MCF 10A (cell line): ENCODE measurements around the gene CRIM1. TPM values are rescaled to one million over a fixed set of nuclear protein-coding genes. Genes with fewer than 3 reads are reported as not detected.

Source experiments
- BruUV-seq: library from RNA; stranded (reverse); fragments of 400-500 nt; replicated peaks from 2 replicates; lab custom pipeline; 2021; lab: Mats Ljungman, UMichigan
- CTCF ChIA-PET: fragments of 300-600 bp; sonication (Branson Sonifier 250); formaldehyde crosslinking; extraction: SDS; loops from one replicate; lab custom pipeline; 2021; ENCODE audit warnings: antibody characterized with exemption, inconsistent platforms; lab: Yijun Ruan, JAX
- POLR2A ChIA-PET: fragments of 300-600, 350-650 bp; sonication (Branson Sonifier 250); formaldehyde crosslinking; extraction: SDS; loops from one replicate; lab custom pipeline; 2020; ENCODE audit warnings: antibody characterized with exemption, inconsistent platforms; lab: Yijun Ruan, JAX
- DNase-seq: peaks from one replicate; pipeline ENCODE4 v3.0.0-alpha.2; 2018; ENCODE audit not compliant: unreplicated experiment
- H3K27ac Mint-ChIP-seq: one replicate; pipeline ENCODE4 v1.8.0; 2022; ENCODE audit warnings: mild to moderate bottlenecking, low read depth, mixed read lengths; ENCODE audit not compliant: unreplicated experiment
- H3K27me3 Mint-ChIP-seq: one replicate; pipeline ENCODE4 v1.8.0; 2022; ENCODE audit warnings: mixed read lengths; ENCODE audit not compliant: insufficient read depth, unreplicated experiment
- H3K36me3 Mint-ChIP-seq: one replicate; pipeline ENCODE4 v1.8.0; 2022; ENCODE audit warnings: mild to moderate bottlenecking, moderate library complexity, mixed read lengths; ENCODE audit not compliant: insufficient read depth, unreplicated experiment
- H3K4me1 Mint-ChIP-seq: one replicate; pipeline ENCODE4 v1.8.0; 2022; ENCODE audit warnings: mixed read lengths; ENCODE audit not compliant: insufficient read depth, unreplicated experiment
- H3K4me3 Mint-ChIP-seq: one replicate; pipeline ENCODE4 v1.8.0; 2022; ENCODE audit warnings: mild to moderate bottlenecking, moderate library complexity, mixed read lengths; ENCODE audit not compliant: unreplicated experiment
- H3K9me3 Mint-ChIP-seq: one replicate; pipeline ENCODE4 v1.8.0; 2022; ENCODE audit warnings: mixed read lengths; ENCODE audit not compliant: unreplicated experiment
- intact Hi-C: fragments of 100-400 bp; cut with micrococcal nuclease; formaldehyde crosslinking; loops from 2 replicates; pipeline ENCODE4 v1.14.1; 2022
- total RNA-seq: library from RNA; stranded (reverse); gene quantifications from 2 replicates; pipeline ENCODE4 v1.2.3, GENCODE V29; 2022
- TF ChIP-seq, protein P1 (sequence below): fragments of 200-600 bp; IDR thresholded peaks from one replicate; pipeline ENCODE4 v1.8.0; 2022; ENCODE audit warnings: antibody characterized with exemption, mild to moderate bottlenecking; ENCODE audit not compliant: unreplicated experiment

The CRIM1 gene
- total RNA-seq, 1 experiment from 2014 or later: 185 TPM

DNA sequence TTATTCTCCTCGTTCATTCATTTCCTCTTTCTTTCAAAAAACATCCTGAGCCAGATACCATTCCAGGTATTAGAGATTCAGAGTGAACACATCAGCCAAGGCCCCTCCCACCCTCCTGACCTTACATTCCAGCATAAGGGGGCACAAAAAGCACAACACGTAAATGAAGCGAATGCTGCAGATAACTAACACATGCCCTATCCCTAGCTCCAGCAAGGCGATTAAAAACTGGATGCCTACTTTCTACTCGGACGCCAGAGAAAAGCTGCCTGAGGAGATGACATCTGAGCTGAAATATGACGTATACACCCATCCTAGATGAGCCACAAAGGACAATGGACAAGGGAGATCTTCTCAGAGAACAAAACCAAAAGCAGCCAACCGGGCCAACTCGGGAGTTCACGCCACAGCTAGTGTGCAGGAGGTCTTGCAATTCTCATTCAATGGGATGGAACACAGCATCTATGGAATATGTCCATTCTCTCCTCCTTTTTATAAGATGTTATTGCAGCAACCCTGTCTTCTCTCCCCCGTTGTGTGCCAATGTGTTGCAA is 208.9 kb downstream of the CRIM1 start:
- no peak for DNase-seq
- intact Hi-C loops: no loop called here
- H3K9me3 Mint-ChIP-seq: peaks cover 5% of the 10 kb centered on the region
- TF ChIP-seq, protein P1, sequence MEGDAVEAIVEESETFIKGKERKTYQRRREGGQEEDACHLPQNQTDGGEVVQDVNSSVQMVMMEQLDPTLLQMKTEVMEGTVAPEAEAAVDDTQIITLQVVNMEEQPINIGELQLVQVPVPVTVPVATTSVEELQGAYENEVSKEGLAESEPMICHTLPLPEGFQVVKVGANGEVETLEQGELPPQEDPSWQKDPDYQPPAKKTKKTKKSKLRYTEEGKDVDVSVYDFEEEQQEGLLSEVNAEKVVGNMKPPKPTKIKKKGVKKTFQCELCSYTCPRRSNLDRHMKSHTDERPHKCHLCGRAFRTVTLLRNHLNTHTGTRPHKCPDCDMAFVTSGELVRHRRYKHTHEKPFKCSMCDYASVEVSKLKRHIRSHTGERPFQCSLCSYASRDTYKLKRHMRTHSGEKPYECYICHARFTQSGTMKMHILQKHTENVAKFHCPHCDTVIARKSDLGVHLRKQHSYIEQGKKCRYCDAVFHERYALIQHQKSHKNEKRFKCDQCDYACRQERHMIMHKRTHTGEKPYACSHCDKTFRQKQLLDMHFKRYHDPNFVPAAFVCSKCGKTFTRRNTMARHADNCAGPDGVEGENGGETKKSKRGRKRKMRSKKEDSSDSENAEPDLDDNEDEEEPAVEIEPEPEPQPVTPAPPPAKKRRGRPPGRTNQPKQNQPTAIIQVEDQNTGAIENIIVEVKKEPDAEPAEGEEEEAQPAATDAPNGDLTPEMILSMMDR: no peak
- CTCF ChIA-PET: interaction anchor here (0.6 to 2.9 kb wide), 11 partner anchors 16 to 1903 kb away, joined by 3 to 7 read pairs (median 4); no protein-coding TSS in a partner anchor
- no TSS peak for BruUV-seq
- peak overlapping the region; percentile 74 for H3K27ac Mint-ChIP-seq
- POLR2A ChIA-PET: interaction anchor here (0.7 to 2.7 kb wide), 2 partner anchors 103 to 207 kb away, joined by 3 to 10 read pairs; no protein-coding TSS in a partner anchor
- peaks cover 53% of the 10 kb centered on the region for H3K4me1 Mint-ChIP-seq
- peaks cover 30% of the 10 kb centered on the region for H3K36me3 Mint-ChIP-seq
- no peak overlapping the region for H3K4me3 Mint-ChIP-seq
- H3K27me3 Mint-ChIP-seq: no peaks in the 10 kb centered on the region

DNA sequence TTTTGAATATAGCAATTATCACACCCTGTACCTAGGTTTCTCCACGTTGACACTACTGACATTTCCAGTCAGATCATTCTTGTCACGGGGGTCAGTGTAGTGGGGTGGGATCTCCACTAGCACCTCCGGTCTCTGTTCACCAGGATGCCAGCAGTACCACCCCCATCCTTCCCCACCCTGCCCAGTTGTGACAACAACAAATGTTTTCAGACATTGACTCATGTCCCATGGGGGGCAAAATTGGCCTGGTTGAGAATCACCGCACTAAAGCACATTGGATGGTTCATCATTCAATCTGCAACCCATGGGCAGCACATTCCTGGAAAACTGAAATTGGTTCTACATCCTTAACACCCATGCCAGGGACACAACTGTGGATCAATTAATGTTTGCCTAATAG is 210.1 kb downstream of the CRIM1 start:
- Mint-ChIP-seq H3K9me3 (peaks cover 5% of the 10 kb centered on the region), H3K36me3 (peaks cover 27% of the 10 kb centered on the region), H3K27ac (peak overlapping the region; percentile 74), H3K27me3 (no peaks in the 10 kb centered on the region), H3K4me3 (no peak overlapping the region), H3K4me1 (peaks cover 54% of the 10 kb centered on the region)
- BruUV-seq: no TSS peak
- ChIA-PET CTCF (interaction anchor here (0.6 kb wide), 1 partner anchor 983 kb away, joined by 3 read pairs; no protein-coding TSS in a partner anchor), POLR2A (no interaction called here)
- intact Hi-C loops: no loop called here
- no peak for DNase-seq
- TF ChIP-seq, protein P1: no peak

DNA sequence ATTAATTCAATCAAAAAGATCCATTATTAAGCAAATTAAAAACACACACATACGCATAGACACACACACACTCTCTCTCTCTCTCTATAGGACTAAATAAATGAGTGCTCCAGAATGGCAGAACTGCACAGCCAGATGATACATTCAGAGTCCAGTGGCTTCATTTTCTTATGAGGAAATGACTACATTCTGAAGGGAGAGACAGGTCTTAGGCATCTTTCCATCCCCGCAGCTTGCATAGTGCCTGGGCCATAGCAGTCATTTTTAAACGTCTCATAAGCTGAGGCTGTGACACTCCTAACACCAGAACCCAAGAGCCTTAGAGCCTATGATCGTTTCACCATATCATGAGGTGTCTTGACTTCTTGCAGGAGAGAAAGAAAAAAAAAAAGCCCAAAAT is 211.3 kb downstream of the CRIM1 start:
- CTCF ChIA-PET: interaction anchor here (0.7 to 0.8 kb wide), 2 partner anchors 106 to 219 kb away, joined by 3 read pairs; no protein-coding TSS in a partner anchor
- Mint-ChIP-seq H3K36me3 (peaks cover 29% of the 10 kb centered on the region), H3K4me1 (peaks cover 46% of the 10 kb centered on the region), H3K9me3 (peaks cover 5% of the 10 kb centered on the region), H3K27ac (peak overlapping the region; percentile 96), H3K4me3 (no peak overlapping the region), H3K27me3 (no peaks in the 10 kb centered on the region)
- no peak for DNase-seq
- no TSS peak for BruUV-seq
- TF ChIP-seq, protein P1: no peak
- intact Hi-C loops: no loop called here
- POLR2A ChIA-PET: no interaction called here

DNA sequence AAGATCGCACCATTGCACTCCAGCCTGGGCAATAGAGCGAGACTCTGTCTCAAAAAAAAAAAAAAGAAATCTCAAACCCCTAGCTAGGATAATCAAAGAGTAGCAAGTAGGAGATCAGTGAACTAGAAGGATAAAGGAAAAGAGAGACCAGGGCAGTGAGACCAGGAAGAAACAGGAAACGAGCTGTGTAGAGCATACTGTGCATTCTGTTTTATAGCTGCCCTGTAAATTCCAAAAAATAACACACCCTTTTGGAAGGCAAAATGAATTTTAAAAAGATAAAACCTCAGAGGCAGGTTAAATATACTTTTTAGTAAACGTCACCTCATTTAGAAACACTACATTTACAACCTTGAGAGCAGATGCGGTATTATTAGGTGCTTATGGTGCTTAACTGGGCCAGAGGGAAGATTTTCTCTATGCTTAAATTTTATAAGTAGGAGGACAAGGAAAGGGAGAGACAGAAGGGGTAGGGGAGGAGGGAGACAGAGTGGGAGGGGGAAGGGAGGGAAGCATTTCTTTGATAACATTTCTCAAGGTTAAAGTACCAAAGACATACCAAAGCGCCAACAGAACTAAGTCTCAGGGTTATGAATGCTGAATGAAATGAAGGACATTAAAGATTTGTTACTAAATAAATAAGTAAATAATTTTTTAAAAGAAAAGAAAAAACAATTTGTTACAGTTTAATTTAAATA is 212.3 kb downstream of the CRIM1 start:
- no peaks in the 10 kb centered on the region for H3K27me3 Mint-ChIP-seq
- H3K4me1 Mint-ChIP-seq: peaks cover 39% of the 10 kb centered on the region
- CTCF ChIA-PET: interaction anchor here (0.6 to 2.5 kb wide), 6 partner anchors 16 to 218 kb away, joined by 3 to 14 read pairs (median 3); no protein-coding TSS in a partner anchor
- peak overlapping the region; percentile 96 for H3K27ac Mint-ChIP-seq
- no TSS peak for BruUV-seq
- peaks cover 5% of the 10 kb centered on the region for H3K9me3 Mint-ChIP-seq
- no peak for DNase-seq
- POLR2A ChIA-PET: interaction anchor here (0.7 kb wide), 2 partner anchors 11 to 77 kb away, joined by 3 to 4 read pairs; no protein-coding TSS in a partner anchor
- H3K36me3 Mint-ChIP-seq: peaks cover 38% of the 10 kb centered on the region
- no peak overlapping the region for H3K4me3 Mint-ChIP-seq
- intact Hi-C loops: no loop called here
- TF ChIP-seq, protein P1: no peak
